GM12878 (cell line): ENCODE results near the gene ZNF41. TPM values are rescaled to one million over a fixed set of nuclear protein-coding genes. Genes with fewer than 3 reads are reported as not detected.

ENCODE experiments used
- ATAC-seq: fragments of 200-7000 bp; cut with Tn5 transposase; 3 replicates; pipeline ENCODE4 v1.9.1; 2020; ENCODE audit warnings: mild to moderate bottlenecking, moderate library complexity
- BruUV-seq: library from RNA; stranded (reverse); fragments of 400-500 nt; replicated peaks from 2 replicates; lab custom pipeline; 2021; lab: Mats Ljungman, UMichigan
- CTCF ChIA-PET: fragments of 300-600 bp; sonication (Branson Sonifier 250); formaldehyde crosslinking; extraction: SDS; loops from one replicate; lab custom pipeline; 2021; ENCODE audit warnings: inconsistent platforms; lab: Yijun Ruan, JAX
- POLR2A ChIA-PET: fragments of 350-600 bp; formaldehyde crosslinking; extraction: SDS; loops from one replicate; lab custom pipeline; 2021; ENCODE audit warnings: inconsistent platforms; lab: Charles Lee
- RAD21 ChIA-PET: fragments of 300-600 bp; sonication (Branson Sonifier 250); formaldehyde crosslinking; loops from one replicate; lab custom pipeline; 2023; ENCODE audit warnings: antibody characterized with exemption; ENCODE audit not compliant: unreplicated experiment; lab: Charles Lee
- SMC1A ChIA-PET: fragments of 300-600 bp; sonication (Branson Sonifier 250); formaldehyde crosslinking; loops from one replicate; lab custom pipeline; 2023; ENCODE audit not compliant: unreplicated experiment, uncharacterized antibody; lab: Charles Lee
- DNase-seq: peaks from one replicate; pipeline ENCODE4 v3.0.0-alpha.2; 2011; ENCODE audit warnings: low read depth, low spot score
- FAIRE-seq: peaks from 3 replicates; lab custom pipeline; 2011; peaks lifted over from hg19 to GRCh38; lab: Jason Lieb, UNC
- H2AFZ ChIP-seq: 2 replicates; pipeline ENCODE4 v1.6.0; 2011; ENCODE audit warnings: low read depth, low read length, control low read depth; ENCODE audit not compliant: control insufficient read depth
- H3K27ac ChIP-seq: 2 replicates; pipeline ENCODE4 v1.5.1; 2011; ENCODE audit warnings: control low read depth; ENCODE audit not compliant: control insufficient read depth, insufficient read depth
- H3K27me3 ChIP-seq, 2 experiments: replicated peaks in 1 of 2; 2 replicates each; pipeline versions ENCODE4 v1.6.0 to v1.6.1; 2011; ENCODE audit warnings: low read length in 1 of 2; ENCODE audit not compliant: control insufficient read depth in 2 of 2, insufficient read depth in 2 of 2
- H3K36me3 ChIP-seq, 2 experiments: 2 replicates each; pipeline ENCODE4 v1.5.1; 2011; ENCODE audit warnings: low read length in 1 of 2; ENCODE audit not compliant: control insufficient read depth in 2 of 2, insufficient read depth in 2 of 2
- H3K4me1 ChIP-seq: 2 replicates; pipeline ENCODE4 v1.6.1; 2011; ENCODE audit warnings: mild to moderate bottlenecking, low read length, moderate library complexity, mixed read lengths; ENCODE audit not compliant: control insufficient read depth, insufficient read depth
- H3K4me2 ChIP-seq: 2 replicates; pipeline ENCODE4 v1.6.0; 2011; ENCODE audit warnings: control low read depth; ENCODE audit not compliant: control insufficient read depth, insufficient read depth
- H3K4me3 ChIP-seq: fragments of 200-600 bp; sonication (generic); 2 replicates; pipeline ENCODE4 v1.5.1; 2016
- H3K79me2 ChIP-seq: 2 replicates; pipeline ENCODE4 v1.6.0; 2011; ENCODE audit warnings: low read length; ENCODE audit not compliant: control insufficient read depth, insufficient read depth
- H3K9ac ChIP-seq: 2 replicates; pipeline ENCODE4 v1.8.0; 2011; ENCODE audit warnings: low read length, control low read depth, mixed read lengths; ENCODE audit not compliant: control insufficient read depth, insufficient read depth
- H3K9me3 ChIP-seq: replicated peaks from 3 replicates; pipeline ENCODE4 v1.5.1; 2011; ENCODE audit warnings: mild to moderate bottlenecking, low read length; ENCODE audit not compliant: control insufficient read depth, insufficient read depth
- H4K20me1 ChIP-seq: 2 replicates; pipeline ENCODE4 v1.6.0; 2011; ENCODE audit not compliant: control insufficient read depth, insufficient read depth
- CREM ChIP-seq: IDR thresholded peaks from 2 replicates; pipeline ENCODE4 v1.6.1; 2014; ENCODE audit warnings: antibody characterized with exemption, low read depth
- ETV6 ChIP-seq, 2 experiments: fragments of 450-650 bp in 1 of 2; IDR thresholded peaks in 1 of 2; conservative IDR thresholded peaks in 1 of 2; 2 replicates each; pipeline ENCODE4 v1.6.1; 2014; ENCODE audit warnings: antibody characterized with exemption in 1 of 2, borderline replicate concordance in 1 of 2, low read depth in 1 of 2, mild to moderate bottlenecking in 1 of 2, moderate library complexity in 1 of 2
- MEF2A ChIP-seq: IDR thresholded peaks from 2 replicates; pipeline ENCODE4 v1.6.1; 2011; ENCODE audit warnings: low read depth, mild to moderate bottlenecking, low read length, moderate library complexity; ENCODE audit not compliant: insufficient read depth
- MTA2 ChIP-seq: fragments of 450-650 bp; IDR thresholded peaks from 2 replicates; pipeline ENCODE4 v1.6.1; 2016; ENCODE audit warnings: low read depth, mild to moderate bottlenecking, moderate library complexity
- RAD21 ChIP-seq: IDR thresholded peaks from 2 replicates; pipeline ENCODE4 v1.6.1; 2011; ENCODE audit warnings: mild to moderate bottlenecking, low read depth, low read length, moderate library complexity; ENCODE audit not compliant: insufficient read depth
- RELA ChIP-seq: fragments of 450-650 bp; IDR thresholded peaks from 2 replicates; pipeline ENCODE4 v1.8.0; 2014; ENCODE audit warnings: borderline replicate concordance; ENCODE audit not compliant: partially characterized antibody
- RFX5 ChIP-seq: IDR thresholded peaks from 2 replicates; pipeline ENCODE4 v1.6.1; 2011; ENCODE audit warnings: low read depth, low read length, improper control_type of control experiment
- SMC3 ChIP-seq: IDR thresholded peaks from 2 replicates; pipeline ENCODE4 v1.6.1; 2011; ENCODE audit warnings: low read length, improper control_type of control experiment, borderline replicate concordance
- STAT1 ChIP-seq: fragments of 450-650 bp; conservative IDR thresholded peaks from 2 replicates; pipeline ENCODE4 v1.6.1; 2014; ENCODE audit warnings: antibody characterized with exemption, mild to moderate bottlenecking
- STAT3 ChIP-seq: IDR thresholded peaks from 2 replicates; pipeline ENCODE4 v1.6.1; 2011; ENCODE audit warnings: low read depth, low read length, improper control_type of control experiment
- TARDBP ChIP-seq: IDR thresholded peaks from 2 replicates; pipeline ENCODE4 v1.6.1; 2016; ENCODE audit warnings: borderline replicate concordance
- ZNF592 ChIP-seq: fragments of 450-650 bp; IDR thresholded peaks from 2 replicates; pipeline ENCODE4 v1.6.1; 2017; ENCODE audit warnings: mild to moderate bottlenecking, moderate library complexity
- WGBS: methylation state at CpG from one replicate; pipeline ENCODE4 v1.1.6; 2016; ENCODE audit warnings: low lambda C conversion rate; ENCODE audit not compliant: insufficient replicate concordance, insufficient coverage; ENCODE audit errors: missing lambda C conversion rate; 5-methylcytosine and 5-hydroxymethylcytosine counted together
- in situ Hi-C: fragments of 300-500 bp; cut with MboI; formaldehyde crosslinking; loops from 9 replicates; pipeline ENCODE4 v1.14.3; 2018; ENCODE audit warnings: mixed read lengths
- intact Hi-C: fragments of 100-400 bp; cut with micrococcal nuclease; formaldehyde crosslinking; loops from one replicate; pipeline ENCODE4 v1.14.2; 2022; ENCODE audit not compliant: unreplicated experiment
- polyA plus RNA-seq, 11 experiments: library from polyadenylated mRNA; depleted of rRNA in 4 of 11; unstranded in 6 of 11; stranded (reverse) in 5 of 11; fragments of >200 nt; fragmentation: Nextera tagmentation in 4 of 11; fragmentation: Illumina TruSeq in 1 of 11; extraction: Ambion mirVana in 4 of 11; extraction: Trizol in 1 of 11; gene quantifications; 1 replicate in 1 of 11; 2 replicates in 10 of 11; pipeline versions ENCODE4 v1.2.1 to v1.2.3, GENCODE V29; 2011 to 2016; ENCODE audit warnings: inconsistent platforms in 2 of 11, missing spikeins in 2 of 11, low read depth in 1 of 11
- total RNA-seq, 4 experiments: library from RNA; depleted of rRNA in 3 of 4; stranded (reverse); fragments of >200 nt in 3 of 4; fragmentation: Illumina TruSeq in 1 of 4; extraction: Trizol in 1 of 4; gene quantifications; 2 replicates each; pipeline versions ENCODE4 v1.2.1 to v1.2.3, GENCODE V29; 2013 to 2021
- TF ChIP-seq, protein P1 (sequence below): fragments of 150-350 bp; IDR thresholded peaks from 2 replicates; pipeline ENCODE4 v1.6.1; 2014; ENCODE audit warnings: mild to moderate bottlenecking, low read depth, low read length
- TF ChIP-seq, protein P2 (sequence below): fragments of 450-650 bp; IDR thresholded peaks from 2 replicates; pipeline ENCODE4 v1.6.1; 2017; ENCODE audit warnings: antibody characterized with exemption, mild to moderate bottlenecking, moderate library complexity

ZNF41 gene
- total and polyA plus RNA-seq, 10 of the 15 experiments (the other 5 are each of a cell fraction or from before 2014, with no cell fraction given): 0.95 to 10.6 (median 7.5) TPM

GRCh38 chrX:47497271-47497888 is 14.4 kb upstream of the ZNF41 start:
- BruUV-seq: no TSS peak
- DNase-seq: no peak
- H3K27ac ChIP-seq: no peak overlapping the region
- ATAC-seq: no peak
- no peaks in the 10 kb centered on the region for H3K4me1 ChIP-seq
- POLR2A ChIA-PET: interaction anchor here (0.9 to 1.2 kb wide), 3 partner anchors 11 to 21 kb away, joined by 3 to 4 read pairs (median 4); no protein-coding TSS in a partner anchor
- CTCF ChIA-PET: interaction anchor here (0.7 to 9.1 kb wide), 18 partner anchors 11 to 530 kb away, joined by 3 to 178 read pairs (median 3); no protein-coding TSS in a partner anchor
- SMC1A ChIA-PET: interaction anchor here (0.7 to 3.4 kb wide), 14 partner anchors 9 to 186 kb away, joined by 3 to 52 read pairs (median 3); no protein-coding TSS in a partner anchor
- H3K9me3 ChIP-seq: no peaks in the 10 kb centered on the region; the same call in 2 of the 3 replicates
- H4K20me1 ChIP-seq: no peaks in the 10 kb centered on the region
- intact Hi-C loops (loop anchor here (1.0 to 5.0 kb wide), 2 partner anchors 26 to 530 kb away; no protein-coding TSS in a partner anchor), in situ Hi-C loops (no loop called here)
- H3K27me3 ChIP-seq: no peaks in the 10 kb centered on the region
- FAIRE-seq: no peak
- no peak overlapping the region for H2AFZ ChIP-seq
- no peak overlapping the region for H3K4me2 ChIP-seq
- RAD21 ChIA-PET: interaction anchor here (0.6 to 3.0 kb wide), 11 partner anchors 11 to 254 kb away, joined by 3 to 25 read pairs (median 5); no protein-coding TSS in a partner anchor
- H3K79me2 ChIP-seq: no peaks in the 10 kb centered on the region
- H3K4me3 ChIP-seq: no peak overlapping the region
- no peaks in the 10 kb centered on the region for H3K36me3 ChIP-seq
- no peak overlapping the region for H3K9ac ChIP-seq
- 45% methylated on average over 2 of the region's 2 CpGs for WGBS
- TF ChIP-seq SMC3 (peak; percentile 61; the same call in 1 of the 2 replicates), ETV6 (conservative IDR thresholded peaks at IDR 0.05 in 1 of 2, IDR thresholded peaks at IDR 0.05 in 1 of 2; ENCODE audit: borderline replicate concordance in 1 of 2, low read depth in 1 of 2) (no peak), RELA (no peak), ZNF592 (no peak), MTA2 (no peak), RFX5 (no peak), TARDBP (no peak), MEF2A (no peak), CREM (no peak), STAT3 (no peak), STAT1 (no peak), RAD21 (peak; percentile 65)
- TF ChIP-seq, protein P1, sequence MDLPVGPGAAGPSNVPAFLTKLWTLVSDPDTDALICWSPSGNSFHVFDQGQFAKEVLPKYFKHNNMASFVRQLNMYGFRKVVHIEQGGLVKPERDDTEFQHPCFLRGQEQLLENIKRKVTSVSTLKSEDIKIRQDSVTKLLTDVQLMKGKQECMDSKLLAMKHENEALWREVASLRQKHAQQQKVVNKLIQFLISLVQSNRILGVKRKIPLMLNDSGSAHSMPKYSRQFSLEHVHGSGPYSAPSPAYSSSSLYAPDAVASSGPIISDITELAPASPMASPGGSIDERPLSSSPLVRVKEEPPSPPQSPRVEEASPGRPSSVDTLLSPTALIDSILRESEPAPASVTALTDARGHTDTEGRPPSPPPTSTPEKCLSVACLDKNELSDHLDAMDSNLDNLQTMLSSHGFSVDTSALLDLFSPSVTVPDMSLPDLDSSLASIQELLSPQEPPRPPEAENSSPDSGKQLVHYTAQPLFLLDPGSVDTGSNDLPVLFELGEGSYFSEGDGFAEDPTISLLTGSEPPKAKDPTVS: no peak
- TF ChIP-seq, protein P2, sequence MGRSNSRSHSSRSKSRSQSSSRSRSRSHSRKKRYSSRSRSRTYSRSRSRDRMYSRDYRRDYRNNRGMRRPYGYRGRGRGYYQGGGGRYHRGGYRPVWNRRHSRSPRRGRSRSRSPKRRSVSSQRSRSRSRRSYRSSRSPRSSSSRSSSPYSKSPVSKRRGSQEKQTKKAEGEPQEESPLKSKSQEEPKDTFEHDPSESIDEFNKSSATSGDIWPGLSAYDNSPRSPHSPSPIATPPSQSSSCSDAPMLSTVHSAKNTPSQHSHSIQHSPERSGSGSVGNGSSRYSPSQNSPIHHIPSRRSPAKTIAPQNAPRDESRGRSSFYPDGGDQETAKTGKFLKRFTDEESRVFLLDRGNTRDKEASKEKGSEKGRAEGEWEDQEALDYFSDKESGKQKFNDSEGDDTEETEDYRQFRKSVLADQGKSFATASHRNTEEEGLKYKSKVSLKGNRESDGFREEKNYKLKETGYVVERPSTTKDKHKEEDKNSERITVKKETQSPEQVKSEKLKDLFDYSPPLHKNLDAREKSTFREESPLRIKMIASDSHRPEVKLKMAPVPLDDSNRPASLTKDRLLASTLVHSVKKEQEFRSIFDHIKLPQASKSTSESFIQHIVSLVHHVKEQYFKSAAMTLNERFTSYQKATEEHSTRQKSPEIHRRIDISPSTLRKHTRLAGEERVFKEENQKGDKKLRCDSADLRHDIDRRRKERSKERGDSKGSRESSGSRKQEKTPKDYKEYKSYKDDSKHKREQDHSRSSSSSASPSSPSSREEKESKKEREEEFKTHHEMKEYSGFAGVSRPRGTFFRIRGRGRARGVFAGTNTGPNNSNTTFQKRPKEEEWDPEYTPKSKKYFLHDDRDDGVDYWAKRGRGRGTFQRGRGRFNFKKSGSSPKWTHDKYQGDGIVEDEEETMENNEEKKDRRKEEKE: no peak
